Neural cell (in vitro differentiated cells): ENCODE measurements around the gene ASCC1. TPM values are rescaled to one million over a fixed set of nuclear protein-coding genes. Genes with fewer than 3 reads are reported as not detected.

Experiments
- H2AFZ ChIP-seq: fragments of 200-600, 300-800 bp; sonication (generic), shearing (Covaris generic); 2 replicates; pipeline ENCODE4 v1.6.0; 2014; ENCODE audit warnings: low read depth, mild to moderate bottlenecking, antibody characterized with exemption, low read length, moderate library complexity
- H3F3A ChIP-seq: fragments of 200-600 bp; shearing (Covaris generic); 2 replicates; pipeline ENCODE4 v1.6.1; 2016; ENCODE audit warnings: mild to moderate bottlenecking, moderate library complexity, mixed read lengths, antibody characterized with exemption, low read length; ENCODE audit not compliant: insufficient read depth, poor library complexity, severe bottlenecking
- H3K27ac ChIP-seq: fragments of 200-600, 300-800 bp; sonication (generic), shearing (Covaris generic); 2 replicates; pipeline ENCODE4 v1.5.1; 2014; ENCODE audit warnings: mild to moderate bottlenecking, low read length, moderate library complexity
- H3K27me3 ChIP-seq: fragments of 300-800, 200-600 bp; sonication (generic), shearing (Covaris generic); 2 replicates; pipeline ENCODE4 v1.6.0; 2014; ENCODE audit warnings: mild to moderate bottlenecking, low read depth, low read length, moderate library complexity; ENCODE audit not compliant: insufficient read depth
- H3K36me3 ChIP-seq: fragments of 300-800, 200-600 bp; sonication (generic), shearing (Covaris generic); 2 replicates; pipeline ENCODE4 v1.5.1; 2014; ENCODE audit warnings: mild to moderate bottlenecking, antibody characterized with exemption, low read length, moderate library complexity; ENCODE audit not compliant: insufficient read depth
- H3K4me2 ChIP-seq: fragments of 300-800, 200-600 bp; sonication (generic), shearing (Covaris generic); 2 replicates; pipeline ENCODE4 v1.6.0; 2014; ENCODE audit warnings: mild to moderate bottlenecking, low read length
- H3K4me3 ChIP-seq: fragments of 300-800, 200-600 bp; sonication (generic), shearing (Covaris generic); 2 replicates; pipeline ENCODE4 v1.5.1; 2014; ENCODE audit warnings: mild to moderate bottlenecking, low read length, moderate library complexity
- H3K79me2 ChIP-seq: fragments of 200-600 bp; shearing (Covaris generic); replicated peaks from 2 replicates; pipeline ENCODE4 v1.6.0; 2014; ENCODE audit warnings: mild to moderate bottlenecking, low read length, moderate library complexity; ENCODE audit not compliant: insufficient read depth
- H3K9ac ChIP-seq: fragments of 300-800, 200-600 bp; sonication (generic), shearing (Covaris generic); 2 replicates; pipeline ENCODE4 v1.6.1; 2016; ENCODE audit warnings: mild to moderate bottlenecking, low read length, mixed read lengths
- H3K9me2 ChIP-seq: fragments of 200-600 bp; shearing (Covaris generic); 2 replicates; pipeline ENCODE4 v1.6.1; 2016; ENCODE audit warnings: mild to moderate bottlenecking, low read length, mixed read lengths; ENCODE audit not compliant: insufficient read depth
- H3K9me3 ChIP-seq: fragments of 200-600, 300-800 bp; sonication (generic), shearing (Covaris generic); 2 replicates; pipeline ENCODE4 v1.6.1; 2016; ENCODE audit warnings: mild to moderate bottlenecking, mixed run types, low read length, moderate library complexity, mixed read lengths
- H4K20me1 ChIP-seq: fragments of 200-600 bp; shearing (Covaris generic); 2 replicates; pipeline ENCODE4 v1.6.1; 2016; ENCODE audit warnings: mild to moderate bottlenecking, mixed run types; ENCODE audit not compliant: insufficient read depth
- CTCF ChIP-seq: fragments of 450-650 bp; IDR thresholded peaks from 2 replicates; pipeline ENCODE4 v1.5.1; 2014; ENCODE audit warnings: antibody characterized with exemption, mild to moderate bottlenecking, moderate library complexity; ENCODE audit not compliant: poor library complexity, severe bottlenecking
- EP300 ChIP-seq: fragments of 450-650 bp; conservative IDR thresholded peaks from 2 replicates; pipeline ENCODE4 v1.6.1; 2014; ENCODE audit warnings: antibody characterized with exemption, mild to moderate bottlenecking, moderate library complexity; ENCODE audit not compliant: poor library complexity, severe bottlenecking
- EZH2 ChIP-seq: fragments of 200-600, 300-800 bp; shearing (Covaris generic), sonication (generic); IDR thresholded peaks from 2 replicates; pipeline ENCODE4 v1.6.1; 2014; ENCODE audit warnings: antibody characterized with exemption, low read length, borderline replicate concordance, mild to moderate bottlenecking; ENCODE audit not compliant: insufficient read depth, poor library complexity, severe bottlenecking
- MXI1 ChIP-seq: fragments of 450-650 bp; conservative IDR thresholded peaks from 2 replicates; pipeline ENCODE4 v1.6.1; 2014; ENCODE audit warnings: antibody characterized with exemption, mild to moderate bottlenecking; ENCODE audit not compliant: poor library complexity, severe bottlenecking
- POLR2AphosphoS5 ChIP-seq: IDR thresholded peaks from 2 replicates; pipeline ENCODE4 v1.6.1; 2012
- RAD21 ChIP-seq: fragments of 450-650 bp; conservative IDR thresholded peaks from 2 replicates; pipeline ENCODE4 v1.6.1; 2014; ENCODE audit warnings: antibody characterized with exemption, mild to moderate bottlenecking, moderate library complexity
- REST ChIP-seq: IDR thresholded peaks from 2 replicates; pipeline ENCODE4 v1.6.1; 2012; ENCODE audit warnings: borderline replicate concordance
- SMC3 ChIP-seq: fragments of 450-650 bp; conservative IDR thresholded peaks from 2 replicates; pipeline ENCODE4 v1.6.1; 2014; ENCODE audit warnings: antibody characterized with exemption, mild to moderate bottlenecking, moderate library complexity; ENCODE audit not compliant: poor library complexity
- TAF1 ChIP-seq: IDR thresholded peaks from 2 replicates; pipeline ENCODE4 v1.6.1; 2012; ENCODE audit warnings: low read depth
- polyA plus RNA-seq: library from polyadenylated mRNA; depleted of rRNA; stranded (reverse); fragments of >200 nt; gene quantifications from 2 replicates; pipeline ENCODE4 v1.2.3, GENCODE V29; 2014

The ASCC1 gene
- polyA plus RNA-seq, 1 donor from 2014 or later: 39.6 TPM

GRCh38 chr10:72194949-72195348 is 21.1 kb downstream of the ASCC1 start:
- Histone ChIP-seq H3K79me2 (no peaks in the 10 kb centered on the region), H3K4me3 (no peak overlapping the region), H3K36me3 (no peaks in the 10 kb centered on the region), H3F3A (no peaks in the 10 kb centered on the region), H2AFZ (no peak overlapping the region), H3K4me2 (no peak overlapping the region), H3K9ac (no peak overlapping the region), H3K27ac (no peak overlapping the region), H3K9me3 (no peaks in the 10 kb centered on the region), H3K9me2 (no peaks in the 10 kb centered on the region), H3K27me3 (no peaks in the 10 kb centered on the region), H4K20me1 (no peaks in the 10 kb centered on the region)
- TF ChIP-seq MXI1 (no peak), RAD21 (no peak), REST (no peak), TAF1 (no peak)

- Histone ChIP-seq H3K36me3 (no peaks in the 10 kb centered on the region), H4K20me1 (no peaks in the 10 kb centered on the region), H3K9ac (no peak overlapping the region), H2AFZ (no peak overlapping the region), H3K9me3 (no peaks in the 10 kb centered on the region), H3K27ac (no peak overlapping the region), H3K4me3 (no peak overlapping the region), H3K27me3 (no peaks in the 10 kb centered on the region), H3K9me2 (no peaks in the 10 kb centered on the region), H3F3A (no peaks in the 10 kb centered on the region), H3K4me2 (no peak overlapping the region), H3K79me2 (no peaks in the 10 kb centered on the region)
- TF ChIP-seq EP300: no peak
- TF ChIP-seq SMC3: no peak
- TF ChIP-seq REST: no peak
- TF ChIP-seq MXI1: no peak
- TF ChIP-seq RAD21: no peak
- TF ChIP-seq POLR2AphosphoS5: no peak
- TF ChIP-seq CTCF: no peak
- no peak for TF ChIP-seq TAF1
- TF ChIP-seq EZH2: no peak
Measured at GRCh38 chr10:72186982-72187330, 29.1 kb downstream of the ASCC1 start.
